HCT116 (cell line): ENCODE data around the gene SLC44A1. TPM values are rescaled to one million over a fixed set of nuclear protein-coding genes. Genes with fewer than 3 reads are reported as not detected.

Experiments
- ATAC-seq: fragments of 200-7000 bp; cut with Tn5 transposase; 2 replicates; pipeline ENCODE4 v1.9.1; 2020; ENCODE audit warnings: mild to moderate bottlenecking, moderate library complexity
- BruUV-seq: library from RNA; stranded (reverse); fragments of 400-500 nt; replicated peaks from 2 replicates; lab custom pipeline; 2021; lab: Mats Ljungman, UMichigan
- CTCF ChIA-PET: fragments of 300-600 bp; sonication (Branson Sonifier 250); formaldehyde crosslinking; loops from one replicate; lab custom pipeline; 2021; ENCODE audit warnings: antibody characterized with exemption; lab: Charles Lee
- POLR2A ChIA-PET: fragments of 300-600, 350-600 bp; sonication (Branson Sonifier 250); formaldehyde crosslinking; loops from one replicate; lab custom pipeline; 2021; ENCODE audit warnings: antibody characterized with exemption; lab: Charles Lee
- RAD21 ChIA-PET, 2 experiments: fragments of 300-600 bp; sonication (Branson Sonifier 250); formaldehyde crosslinking; loops; one replicate each; lab custom pipeline; 2023; ENCODE audit warnings: low total read pairs in 2 of 2; ENCODE audit not compliant: uncharacterized antibody in 2 of 2, unreplicated experiment in 2 of 2, low non-redundant PET in 1 of 2; lab: Charles Lee
- DNase-seq: peaks from one replicate; pipeline ENCODE4 v3.0.0-alpha.2; 2010; ENCODE audit warnings: low read depth, low spot score
- H2AFZ ChIP-seq: fragments of 200-600 bp; shearing (Covaris generic), sonication (generic); 2 replicates; pipeline ENCODE4 v1.6.1; 2017; ENCODE audit warnings: low read depth, mixed run types, mixed read lengths, antibody characterized with exemption, low read length; ENCODE audit not compliant: poor library complexity, severe bottlenecking
- H3K27ac ChIP-seq: 2 replicates; pipeline ENCODE4 v1.5.1; 2012; ENCODE audit warnings: low read depth, low read length
- H3K27me3 ChIP-seq: fragments of 200-600 bp; sonication (generic); 2 replicates; pipeline ENCODE4 v1.6.1; 2016; ENCODE audit warnings: mixed run types, low read length, mixed read lengths; ENCODE audit not compliant: insufficient read depth
- H3K36me3 ChIP-seq, 2 experiments: fragments of 200-500 bp in 1 of 2; fragments of 200-600 bp in 1 of 2; sonication (Bioruptor generic) in 1 of 2; sonication (generic) in 1 of 2; 2 replicates each; pipeline versions ENCODE4 v1.5.1 to v1.6.1; 2014 to 2016; ENCODE audit warnings: low read length in 2 of 2, inconsistent platforms in 1 of 2, mixed read lengths in 1 of 2, mixed run types in 1 of 2; ENCODE audit not compliant: insufficient read depth in 2 of 2, control insufficient read depth in 1 of 2
- H3K4me1 ChIP-seq, 2 experiments: fragments of 200-600 bp in 1 of 2; sonication (generic) in 1 of 2; 2 replicates each; pipeline versions ENCODE4 v1.5.1 to v1.6.1; 2012 to 2017; ENCODE audit warnings: low read length in 2 of 2, inconsistent platforms in 1 of 2, mild to moderate bottlenecking in 1 of 2, mixed read lengths in 1 of 2, mixed run types in 1 of 2, moderate library complexity in 1 of 2; ENCODE audit not compliant: insufficient read depth in 2 of 2, control insufficient read depth in 1 of 2
- H3K4me2 ChIP-seq: fragments of 200-600 bp; sonication (generic); 2 replicates; pipeline ENCODE4 v1.6.1; 2017; ENCODE audit warnings: mixed run types, low read length, mixed read lengths
- H3K4me3 ChIP-seq, 2 experiments: fragments of 200-600 bp in 1 of 2; sonication (generic) in 1 of 2; replicated peaks in 1 of 2; 2 replicates each; pipeline ENCODE4 v1.5.1; 2011 to 2016; ENCODE audit warnings: low read length in 2 of 2, control low read depth in 1 of 2, low read depth in 1 of 2, mild to moderate bottlenecking in 1 of 2, mixed read lengths in 1 of 2, mixed run types in 1 of 2
- H3K79me2 ChIP-seq: fragments of 200-600 bp; sonication (generic); 2 replicates; pipeline ENCODE4 v1.6.1; 2017; ENCODE audit warnings: mild to moderate bottlenecking, mixed run types, low read length, moderate library complexity, mixed read lengths; ENCODE audit not compliant: insufficient read depth
- H3K9ac ChIP-seq: fragments of 200-600 bp; sonication (generic); 2 replicates; pipeline ENCODE4 v1.6.1; 2016; ENCODE audit warnings: low read length, mixed read lengths
- H3K9me2 ChIP-seq: fragments of 200-600 bp; sonication (generic), shearing (Covaris generic); 2 replicates; pipeline ENCODE4 v1.6.1; 2017; ENCODE audit warnings: mixed run types, mild to moderate bottlenecking, moderate library complexity; ENCODE audit not compliant: insufficient read depth
- H3K9me3 ChIP-seq, 2 experiments: fragments of 200-500 bp in 1 of 2; fragments of 200-600 bp in 1 of 2; sonication (Bioruptor generic) in 1 of 2; sonication (generic) in 1 of 2; 2 replicates each; pipeline ENCODE4 v1.6.1; 2014 to 2017; ENCODE audit warnings: low read length in 2 of 2, mixed read lengths in 2 of 2, inconsistent platforms in 1 of 2, low read depth in 1 of 2, mild to moderate bottlenecking in 1 of 2, mixed run types in 1 of 2, moderate library complexity in 1 of 2; ENCODE audit not compliant: control insufficient read depth in 1 of 2, insufficient read depth in 1 of 2
- H4K20me1 ChIP-seq: fragments of 200-600 bp; sonication (generic), shearing (Covaris generic); 2 replicates; pipeline ENCODE4 v1.6.1; 2017; ENCODE audit warnings: mixed run types, mild to moderate bottlenecking, moderate library complexity; ENCODE audit not compliant: insufficient read depth
- CBX3 ChIP-seq: IDR thresholded peaks from 2 replicates; pipeline ENCODE4 v1.6.1; 2012; ENCODE audit warnings: low read depth
- CEBPB ChIP-seq: IDR thresholded peaks from 2 replicates; pipeline ENCODE4 v1.6.1; 2012; ENCODE audit warnings: low read depth
- CTCF ChIP-seq, 3 experiments: fragments of 200-600 bp in 1 of 3; sonication (generic) in 1 of 3; IDR thresholded peaks in 2 of 3; conservative IDR thresholded peaks in 1 of 3; 2 replicates each; pipeline ENCODE4 v1.5.1; 2012 to 2017; ENCODE audit warnings: low read depth in 2 of 3, low read length in 2 of 3, antibody characterized with exemption in 1 of 3, borderline replicate concordance in 1 of 3, control low read depth in 1 of 3, mild to moderate bottlenecking in 1 of 3, mixed read lengths in 1 of 3, mixed run types in 1 of 3, moderate library complexity in 1 of 3; ENCODE audit not compliant: insufficient read depth in 1 of 3
- EGR1 ChIP-seq: IDR thresholded peaks from 2 replicates; pipeline ENCODE4 v1.6.1; 2012; ENCODE audit warnings: low read depth
- ELF1 ChIP-seq: IDR thresholded peaks from 2 replicates; pipeline ENCODE4 v1.6.1; 2012; ENCODE audit warnings: low read depth, borderline replicate concordance
- EZH2 ChIP-seq: fragments of 200-600 bp; sonication (generic); IDR thresholded peaks from 2 replicates; pipeline ENCODE4 v1.6.1; 2017; ENCODE audit warnings: antibody characterized with exemption, mixed run types
- EZH2phosphoT487 ChIP-seq: fragments of 200-600 bp; IDR thresholded peaks from 2 replicates; pipeline ENCODE4 v1.6.1; 2018; ENCODE audit warnings: antibody characterized with exemption, borderline replicate concordance
- FOSL1 ChIP-seq: IDR thresholded peaks from 2 replicates; pipeline ENCODE4 v1.6.1; 2012; ENCODE audit warnings: low read depth
- JUND ChIP-seq: IDR thresholded peaks from 2 replicates; pipeline ENCODE4 v1.6.1; 2012
- MAX ChIP-seq: IDR thresholded peaks from 2 replicates; pipeline ENCODE4 v1.6.1; 2012
- RAD21 ChIP-seq: IDR thresholded peaks from 2 replicates; pipeline ENCODE4 v1.6.1; 2012; ENCODE audit warnings: low read depth, mild to moderate bottlenecking
- SIN3A ChIP-seq: IDR thresholded peaks from 2 replicates; pipeline ENCODE4 v1.6.1; 2012; ENCODE audit warnings: low read depth
- SP1 ChIP-seq: IDR thresholded peaks from 2 replicates; pipeline ENCODE4 v1.6.1; 2012; ENCODE audit warnings: low read depth
- TCF7L2 ChIP-seq: IDR thresholded peaks from 2 replicates; pipeline ENCODE4 v1.7.0; 2011; ENCODE audit warnings: borderline replicate concordance, inconsistent platforms; ENCODE audit not compliant: insufficient read depth, insufficient read length; ENCODE audit errors: extremely low read depth
- YY1 ChIP-seq: IDR thresholded peaks from 2 replicates; pipeline ENCODE4 v1.6.1; 2011; ENCODE audit warnings: low read length, low read depth, moderate library complexity, mild to moderate bottlenecking; ENCODE audit not compliant: insufficient replicate concordance; ENCODE audit errors: extremely low read depth
- ZFX ChIP-seq: fragments of 450-650 bp; IDR thresholded peaks from 2 replicates; pipeline ENCODE4 v1.6.1; 2017
- ZNF274 ChIP-seq: fragments of 200-500 bp; sonication (Bioruptor generic); IDR thresholded peaks from 2 replicates; pipeline ENCODE4 v1.6.1; 2014; ENCODE audit warnings: mild to moderate bottlenecking, low read depth, low read length, inconsistent platforms
- intact Hi-C: fragments of 100-400 bp; cut with micrococcal nuclease; formaldehyde crosslinking; loops from 2 replicates; pipeline ENCODE4 v1.10.0; 2022
- total RNA-seq: library from RNA; stranded (reverse); gene quantifications from one replicate; pipeline ENCODE4 v1.2.1, GENCODE V29; 2021; ENCODE audit not compliant: unreplicated experiment

Gene SLC44A1
- total RNA-seq, 1 experiment from 2014 or later: 44.1 TPM

- no TSS peak for BruUV-seq
Measured at GRCh38 chr9:105307591-105308130, 63.2 kb downstream of the SLC44A1 start.

More at GRCh38 chr9:105307591-105308130, 63.2 kb downstream of the SLC44A1 start:
- H3K4me1 ChIP-seq: no peaks in the 10 kb centered on the region
- ATAC-seq: no peak
- no peak overlapping the region for H3K4me3 ChIP-seq
- no peaks in the 10 kb centered on the region for H3K27me3 ChIP-seq
- no peak for TF ChIP-seq ZNF274
- TF ChIP-seq ELF1: no peak
- no peak for TF ChIP-seq CBX3
- no peak for TF ChIP-seq EZH2
- TF ChIP-seq MAX: no peak
- no peak for TF ChIP-seq YY1
- no peak for TF ChIP-seq EZH2phosphoT487
- no peak for TF ChIP-seq TCF7L2
- TF ChIP-seq SP1: no peak
- TF ChIP-seq ZFX: no peak
- no peak for TF ChIP-seq CEBPB
- TF ChIP-seq RAD21: no peak
- TF ChIP-seq EGR1: no peak
- no peak for TF ChIP-seq FOSL1
- no peak for TF ChIP-seq JUND
- TF ChIP-seq CTCF (IDR thresholded peaks at IDR 0.05 in 2 of 3, conservative IDR thresholded peaks at IDR 0.05 in 1 of 3; ENCODE audit: borderline replicate concordance in 1 of 3, insufficient read depth in 1 of 3, low read depth in 2 of 3, low read length in 2 of 3): no peak
- no peak for TF ChIP-seq SIN3A
- H3K9ac ChIP-seq: no peak overlapping the region
- no peak overlapping the region for H2AFZ ChIP-seq
- H3K4me2 ChIP-seq: no peak overlapping the region
- H3K79me2 ChIP-seq: no peaks in the 10 kb centered on the region
- ChIA-PET POLR2A (no interaction called here), RAD21 (no interaction called here), CTCF (no interaction called here)
- H3K9me2 ChIP-seq: no peaks in the 10 kb centered on the region
- no peaks in the 10 kb centered on the region for H3K36me3 ChIP-seq
- intact Hi-C loops: no loop called here
- DNase-seq: no peak
- no peak overlapping the region for H3K27ac ChIP-seq
- no peaks in the 10 kb centered on the region for H3K9me3 ChIP-seq
- H4K20me1 ChIP-seq: no peaks in the 10 kb centered on the region
